Duodenal mucosa (tissue), 2 donors: ENCODE data around the gene CEP164.

ENCODE experiments used
- H3K27ac ChIP-seq: one replicate; pipeline ENCODE4 v1.7.0; 2013; ENCODE audit warnings: low read depth, low read length
- H3K27me3 ChIP-seq, 2 donors: one replicate each; pipeline ENCODE4 v1.7.0; 2013; ENCODE audit warnings: low read length in 2 of 2, control low read depth in 1 of 2; ENCODE audit not compliant: insufficient read depth in 2 of 2, control insufficient read depth in 1 of 2
- H3K36me3 ChIP-seq, 2 donors: one replicate each; pipeline ENCODE4 v1.7.0; 2013; ENCODE audit warnings: low read length in 2 of 2, control low read depth in 1 of 2; ENCODE audit not compliant: insufficient read depth in 2 of 2, control insufficient read depth in 1 of 2
- H3K4me1 ChIP-seq, 2 donors: one replicate each; pipeline ENCODE4 v1.7.0; 2013; ENCODE audit warnings: low read length in 2 of 2, control low read depth in 1 of 2; ENCODE audit not compliant: insufficient read depth in 2 of 2, control insufficient read depth in 1 of 2
- H3K4me3 ChIP-seq, 2 donors: one replicate each; pipeline ENCODE4 v1.7.0; 2013; ENCODE audit warnings: low read length in 2 of 2, low read depth in 1 of 2
- H3K9ac ChIP-seq, 2 donors: one replicate each; pipeline ENCODE4 v1.7.0; 2013; ENCODE audit warnings: low read length in 2 of 2, low read depth in 1 of 2
- H3K9me3 ChIP-seq, 2 donors: one replicate each; pipeline ENCODE4 v1.7.0; 2013; ENCODE audit warnings: low read length in 2 of 2, control low read depth in 1 of 2; ENCODE audit not compliant: control insufficient read depth in 1 of 2

CEP164 gene

GRCh38 chr11:117457835-117458234, 130.2 kb downstream of the CEP164 start:
- no peak overlapping the region for H3K9ac ChIP-seq
- H3K27me3 ChIP-seq: no peaks in the 10 kb centered on the region
- H3K9me3 ChIP-seq: peaks cover 3 to 5% of the 10 kb centered on the region in 2 donors
- peaks cover 0 to 5% of the 10 kb centered on the region in 2 donors for H3K4me1 ChIP-seq
- no peak overlapping the region for H3K4me3 ChIP-seq
- H3K27ac ChIP-seq: no peak overlapping the region
- no peaks in the 10 kb centered on the region for H3K36me3 ChIP-seq

DNA sequence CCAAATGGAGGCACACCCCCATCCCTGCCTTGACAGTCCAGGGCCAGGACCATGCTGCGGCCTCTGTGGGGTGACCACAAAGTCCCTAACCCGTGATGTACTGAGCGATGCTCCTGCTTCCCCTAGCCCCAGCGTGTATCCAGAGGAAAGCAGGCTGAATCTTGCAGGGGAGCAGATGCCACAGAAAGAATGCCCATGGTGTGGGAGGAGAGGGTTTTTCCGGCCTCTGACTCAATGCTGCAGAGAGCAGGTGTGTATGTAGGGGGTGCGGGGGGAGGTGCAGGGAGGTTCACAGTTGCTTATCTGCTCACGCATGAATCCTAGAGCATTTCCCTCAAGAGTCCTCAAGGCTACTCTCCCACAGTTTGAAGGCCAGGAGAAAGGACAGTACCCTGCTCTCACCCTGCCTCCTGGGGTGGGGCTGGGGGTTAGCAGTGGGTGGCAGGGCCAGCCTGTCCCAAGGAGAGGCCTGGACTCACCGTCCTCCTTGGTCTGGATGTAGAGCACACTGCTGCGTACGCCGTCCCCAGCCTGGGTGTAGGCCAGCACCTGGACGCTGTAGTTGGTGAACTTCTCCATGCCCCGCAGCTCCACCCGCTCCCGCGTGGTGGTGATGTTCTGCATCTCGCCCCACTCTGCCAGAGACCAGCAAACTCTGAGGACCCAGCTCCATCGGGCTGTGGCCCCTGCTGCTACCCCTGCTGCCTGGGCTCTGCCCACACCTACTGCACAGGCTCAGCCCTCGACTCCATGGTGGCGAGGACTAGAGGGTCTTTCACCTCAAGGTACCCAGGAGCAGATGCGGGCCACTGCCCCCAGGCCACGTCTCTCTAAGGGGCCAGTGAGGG, 130.8 kb downstream of the CEP164 start:
- Histone ChIP-seq H3K4me1 (peaks cover 0 to 5% of the 10 kb centered on the region in 2 donors), H3K27me3 (no peaks in the 10 kb centered on the region), H3K36me3 (no peaks in the 10 kb centered on the region), H3K4me3 (no peak overlapping the region), H3K27ac (no peak overlapping the region), H3K9me3 (peaks cover 3 to 5% of the 10 kb centered on the region in 2 donors), H3K9ac (no peak overlapping the region)

- Histone ChIP-seq H3K27ac (no peak overlapping the region), H3K4me3 (no peak overlapping the region), H3K36me3 (no peaks in the 10 kb centered on the region), H3K9ac (no peak overlapping the region), H3K9me3 (no peaks in the 10 kb centered on the region), H3K4me1 (peaks cover 0 to 5% of the 10 kb centered on the region in 2 donors), H3K27me3 (no peaks in the 10 kb centered on the region)
These were observed 131.7 kb downstream of the CEP164 start for GRCh38 chr11:117459123-117459978.

GRCh38 chr11:117459979-117460300, 132.3 kb downstream of the CEP164 start:
- H3K36me3 ChIP-seq: no peaks in the 10 kb centered on the region
- no peak overlapping the region for H3K9ac ChIP-seq
- no peaks in the 10 kb centered on the region for H3K27me3 ChIP-seq
- H3K4me1 ChIP-seq: peaks cover 0 to 5% of the 10 kb centered on the region in 2 donors
- no peaks in the 10 kb centered on the region for H3K9me3 ChIP-seq
- H3K27ac ChIP-seq: no peak overlapping the region
- H3K4me3 ChIP-seq: no peak overlapping the region

DNA sequence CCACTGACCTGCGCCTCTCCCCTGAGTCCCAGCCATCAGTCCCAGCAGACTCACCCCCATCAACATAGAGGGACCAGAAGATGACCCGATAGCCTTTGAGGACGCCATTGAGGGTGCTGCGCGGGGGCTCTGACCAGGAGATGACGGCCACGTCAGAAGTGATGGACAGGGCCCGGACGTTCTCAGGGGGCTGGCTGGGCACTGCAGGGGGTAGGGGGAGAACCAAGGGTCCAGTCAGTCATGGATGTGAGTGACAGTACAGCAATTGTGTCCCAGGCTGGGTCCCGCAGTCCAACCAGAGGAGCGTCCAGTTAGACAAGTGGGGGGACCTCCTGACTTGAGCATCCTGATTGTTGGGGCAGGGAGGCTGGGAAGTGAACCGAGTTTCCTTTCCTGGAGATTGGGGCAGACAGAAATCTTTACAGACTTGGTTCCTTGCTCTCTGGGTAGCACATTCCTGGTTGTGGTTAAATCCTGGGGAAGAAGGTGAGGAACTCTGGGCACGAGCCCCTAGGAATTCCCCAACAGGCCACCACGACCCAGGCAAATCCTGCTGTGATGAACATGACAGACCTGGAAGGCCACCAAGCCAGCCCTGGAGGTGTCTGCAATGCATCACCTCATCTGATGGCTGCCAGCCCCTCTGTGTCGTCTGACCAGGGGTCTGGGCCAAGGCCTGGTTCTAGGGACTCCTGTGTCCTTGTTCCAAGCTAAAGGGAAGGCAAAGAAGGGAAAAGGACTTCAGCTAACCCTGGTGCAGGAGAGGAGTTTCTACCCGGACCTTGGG, 133.9 kb downstream of the CEP164 start:
- Histone ChIP-seq H3K27ac (no peak overlapping the region), H3K4me3 (no peak overlapping the region), H3K36me3 (no peaks in the 10 kb centered on the region), H3K4me1 (peaks cover 0 to 5% of the 10 kb centered on the region in 2 donors), H3K9me3 (no peaks in the 10 kb centered on the region), H3K27me3 (no peaks in the 10 kb centered on the region), H3K9ac (no peak overlapping the region)

DNA sequence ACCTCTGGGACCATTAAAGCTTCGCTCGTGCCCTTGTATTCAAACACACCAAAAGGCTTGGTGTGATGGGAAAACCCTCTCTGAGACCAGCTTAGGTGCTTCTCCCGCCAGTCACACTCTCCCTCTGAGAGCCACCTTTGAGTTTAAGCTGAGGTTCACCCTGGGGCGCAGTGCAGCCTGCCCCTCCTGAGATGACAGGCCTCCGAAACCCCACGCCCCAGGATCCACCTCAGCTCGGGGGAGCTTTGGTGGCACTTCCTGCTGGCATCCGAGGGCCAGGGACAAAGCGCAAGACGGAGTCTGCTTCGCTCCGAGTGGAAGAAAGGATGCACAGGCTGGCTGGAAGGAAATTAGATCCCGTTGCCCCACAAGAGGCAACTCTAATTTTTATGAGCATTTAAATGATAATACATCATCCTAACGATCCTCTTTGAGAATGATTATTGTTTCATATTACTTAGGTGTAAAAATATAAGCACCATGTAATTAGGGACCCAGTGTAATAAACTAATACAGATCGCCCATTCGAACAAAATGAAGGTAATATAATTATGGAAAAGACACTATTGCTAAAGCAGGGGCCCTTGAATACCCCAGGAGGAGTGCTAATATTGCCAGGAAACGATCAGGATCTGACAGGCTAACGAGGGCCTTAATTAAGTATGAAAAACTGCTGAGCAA, 134.7 kb downstream of the CEP164 start:
- peaks cover 0 to 5% of the 10 kb centered on the region in 2 donors for H3K4me1 ChIP-seq
- H3K36me3 ChIP-seq: no peaks in the 10 kb centered on the region
- no peak overlapping the region for H3K9ac ChIP-seq
- H3K4me3 ChIP-seq: no peak overlapping the region
- H3K27ac ChIP-seq: no peak overlapping the region
- no peaks in the 10 kb centered on the region for H3K27me3 ChIP-seq
- no peaks in the 10 kb centered on the region for H3K9me3 ChIP-seq

DNA sequence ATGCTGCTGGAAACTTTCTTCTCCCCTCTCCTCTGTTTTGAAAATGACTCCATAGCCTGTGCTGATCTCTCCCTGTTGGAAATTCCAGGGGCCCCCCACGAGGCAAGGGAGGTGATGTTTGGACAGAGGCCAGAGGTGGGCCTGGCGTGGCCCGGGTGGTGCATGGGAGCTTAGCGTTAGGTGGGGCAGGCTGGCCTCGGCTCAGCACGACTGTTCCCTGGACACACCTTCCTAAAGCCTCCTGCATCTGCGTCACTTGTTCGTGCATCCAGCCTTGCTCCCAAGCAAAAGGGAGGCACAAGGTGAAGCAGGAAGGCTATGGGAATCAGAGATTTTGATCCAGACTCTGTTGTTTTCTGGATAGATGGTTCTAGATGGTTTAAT, 135.2 kb downstream of the CEP164 start:
- H3K4me1 ChIP-seq: peaks cover 0 to 5% of the 10 kb centered on the region in 2 donors
- H3K27ac ChIP-seq: no peak overlapping the region

More for the DNA sequence above, 135.2 kb downstream of the CEP164 start:
- Histone ChIP-seq H3K4me3 (no peak overlapping the region), H3K9me3 (no peaks in the 10 kb centered on the region), H3K27me3 (no peaks in the 10 kb centered on the region), H3K9ac (no peak overlapping the region), H3K36me3 (no peaks in the 10 kb centered on the region)
